K562 (cell line): Measurements from ENCODE around the gene GLYAT. TPM values are rescaled to one million over a fixed set of nuclear protein-coding genes. Genes with fewer than 3 reads are reported as not detected.

Experiments used
- BMI1 ChIP-seq: fragments of 150-350 bp; IDR thresholded peaks from 2 replicates; pipeline ENCODE4 v1.6.1; 2014; ENCODE audit warnings: low read length
- CAMTA2 ChIP-seq: fragments of 250-450 bp; sonication (Bioruptor Pico); conservative IDR thresholded peaks from 2 replicates; pipeline ENCODE4 v1.5.1; 2022
- CBX5 ChIP-seq: IDR thresholded peaks from 2 replicates; pipeline ENCODE4 v1.6.1; 2014; ENCODE audit warnings: low read depth, borderline replicate concordance
- HNRNPUL1 ChIP-seq: fragments of 200-400 bp; formaldehyde crosslinking; IDR thresholded peaks from 2 replicates; pipeline ENCODE4 v1.6.1; 2017; ENCODE audit warnings: low read length
- KLF1 ChIP-seq: fragments of 450-650 bp; IDR thresholded peaks from 2 replicates; pipeline ENCODE4 v1.6.1; 2016; ENCODE audit warnings: missing genetic modification characterization, missing compliant biosample characterization
- KLF13 ChIP-seq: fragments of 450-650 bp; IDR thresholded peaks from 2 replicates; pipeline ENCODE4 v1.6.1; 2016; ENCODE audit warnings: missing genetic modification characterization, low read depth, mild to moderate bottlenecking, missing compliant biosample characterization, moderate library complexity, borderline replicate concordance
- NFXL1 ChIP-seq: fragments of 450-650 bp; formaldehyde crosslinking; IDR thresholded peaks from 2 replicates; pipeline ENCODE4 v1.4.0; 2021; ENCODE audit warnings: mild to moderate bottlenecking
- POLR2A ChIP-seq: fragments of 450-650 bp; conservative IDR thresholded peaks from 2 replicates; pipeline ENCODE4 v1.6.1; 2016
- SRSF1 ChIP-seq: fragments of 200-400 bp; formaldehyde crosslinking; IDR thresholded peaks from 2 replicates; pipeline ENCODE4 v1.6.1; 2017; ENCODE audit warnings: mild to moderate bottlenecking, low read depth, low read length, moderate library complexity
- TFAM ChIP-seq: fragments of 250-450 bp; sonication (Bioruptor Pico); conservative IDR thresholded peaks from 2 replicates; pipeline ENCODE4 v1.5.0; 2021; ENCODE audit warnings: mild to moderate bottlenecking, moderate library complexity
- TOE1 ChIP-seq, 2 experiments: fragments of 450-650 bp in 1 of 2; sonication (generic) in 1 of 2; formaldehyde crosslinking in 1 of 2; IDR thresholded peaks; 2 replicates each; pipeline versions ENCODE4 v1.7.1 to v1.8.0; 2016 to 2022; ENCODE audit warnings: borderline replicate concordance in 2 of 2, mild to moderate bottlenecking in 2 of 2, antibody characterized with exemption in 1 of 2, inconsistent platforms in 1 of 2, low read depth in 1 of 2, missing genetic modification reagents in 1 of 2, moderate library complexity in 1 of 2
- ZC3H11A ChIP-seq: IDR thresholded peaks from 2 replicates; pipeline ENCODE4 v1.6.1; 2012; ENCODE audit warnings: low read depth, low read length, improper control_type of control experiment
- ZFP36 ChIP-seq: fragments of 150-350 bp; IDR thresholded peaks from 2 replicates; pipeline ENCODE4 v1.6.1; 2018; ENCODE audit warnings: low read length, low read depth; ENCODE audit not compliant: partially characterized antibody
- ZNF318 ChIP-seq, 2 experiments: fragments of 450-650 bp; IDR thresholded peaks; 2 replicates each; pipeline ENCODE4 v1.6.1; 2016; ENCODE audit warnings: mild to moderate bottlenecking in 2 of 2, borderline replicate concordance in 1 of 2, low read depth in 1 of 2, moderate library complexity in 1 of 2
- polyA plus RNA-seq, 8 experiments: library from polyadenylated mRNA; depleted of rRNA in 4 of 8; stranded (reverse) in 5 of 8; unstranded in 3 of 8; fragments of >200 nt; fragmentation: Nextera tagmentation in 2 of 8; fragmentation: Illumina TruSeq in 1 of 8; extraction: Ambion mirVana in 2 of 8; extraction: Trizol in 1 of 8; gene quantifications; 2 replicates each; pipeline versions ENCODE4 v1.2.1 to v1.2.3, GENCODE V29; 2011 to 2014; ENCODE audit warnings: inconsistent platforms in 1 of 8, missing spikeins in 1 of 8
- total RNA-seq, 7 experiments: library from RNA; depleted of rRNA in 6 of 7; stranded (reverse); fragments of >200 nt in 6 of 7; fragmentation: Illumina TruSeq in 2 of 7; extraction: Trizol in 2 of 7; gene quantifications; 2 replicates each; pipeline versions ENCODE4 v1.2.1 to v1.2.3, GENCODE V29; 2011 to 2021; ENCODE audit warnings: low replicate concordance in 1 of 7
- TF ChIP-seq, protein P1 (sequence below): fragments of 250-450 bp; sonication (Bioruptor Pico); IDR thresholded peaks from 2 replicates; pipeline ENCODE4 v1.5.0; 2020; ENCODE audit warnings: mild to moderate bottlenecking, borderline replicate concordance

The GLYAT gene
- total and polyA plus RNA-seq, 9 of the 15 experiments (the other 6 are each of a cell fraction or from before 2014, with no cell fraction given) = not detected

DNA sequence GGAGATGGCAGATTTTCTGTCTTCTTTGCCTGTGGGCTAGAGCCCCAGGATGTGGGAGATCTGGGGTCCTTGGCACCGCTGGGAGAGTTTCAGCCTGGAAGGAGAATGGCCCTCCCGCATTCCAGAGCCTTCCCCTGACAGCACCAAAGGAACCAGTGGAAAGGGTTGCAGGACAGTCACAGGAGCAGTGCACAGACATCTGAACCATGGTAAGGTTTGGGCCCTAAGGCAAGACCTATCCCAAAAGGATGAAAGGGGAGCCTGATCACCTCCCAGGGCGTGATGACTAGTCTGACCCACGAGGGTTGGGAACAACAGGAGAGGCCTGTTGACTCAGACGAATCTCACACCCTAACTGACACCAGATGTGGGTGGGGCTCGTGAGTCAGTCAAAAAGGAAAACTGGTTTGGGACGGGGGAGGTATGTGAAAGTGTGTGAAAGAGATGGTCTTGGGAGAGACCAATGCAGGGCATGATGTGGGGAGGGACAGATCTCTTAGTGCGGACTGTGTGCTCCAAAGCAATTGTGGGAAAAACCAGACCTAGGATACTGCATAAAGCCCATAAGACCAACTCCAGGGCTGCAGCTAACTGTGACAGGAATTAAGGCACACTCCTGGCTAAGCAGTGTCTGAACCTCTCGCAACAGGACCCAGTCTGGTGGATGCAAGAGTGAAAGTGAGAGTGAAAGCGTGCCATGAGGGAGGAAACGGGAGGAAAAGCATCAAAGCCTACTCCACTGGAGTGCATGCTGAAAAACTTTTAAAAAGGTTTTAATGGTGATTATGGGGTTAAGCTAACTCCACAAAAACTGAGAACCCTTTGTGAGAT, 39.1 kb upstream of the GLYAT start (continued):
- TF ChIP-seq ZNF318 (IDR thresholded peaks at IDR 0.05; ENCODE audit: borderline replicate concordance in 1 of 2, low read depth in 1 of 2) (peak in 1 of 2 experiments; percentile 61; a peak in 1 of 4 replicates), TFAM (CRISPR knock-in tag) (no peak), BMI1 (no peak), CBX5 (no peak), HNRNPUL1 (no peak), KLF1 (tag) (peak; percentile 39; the same call in 1 of the 2 replicates), NFXL1 (CRISPR knock-in tag) (0 out of 2 replicates have a peak, but pooled peaks have one; percentile 52), TOE1 (IDR thresholded peaks at IDR 0.05; ENCODE audit: borderline replicate concordance) (peak; percentile 86; the same call in 1 of the 2 replicates), TOE1 (CRISPR knock-in tag; IDR thresholded peaks at IDR 0.05; ENCODE audit: borderline replicate concordance, low read depth) (no peak), ZFP36 (no peak), KLF13 (no peak), CAMTA2 (CRISPR knock-in tag) (no peak), POLR2A (peak; percentile 73), SRSF1 (no peak), ZC3H11A (no peak)
- TF ChIP-seq, protein P1, sequence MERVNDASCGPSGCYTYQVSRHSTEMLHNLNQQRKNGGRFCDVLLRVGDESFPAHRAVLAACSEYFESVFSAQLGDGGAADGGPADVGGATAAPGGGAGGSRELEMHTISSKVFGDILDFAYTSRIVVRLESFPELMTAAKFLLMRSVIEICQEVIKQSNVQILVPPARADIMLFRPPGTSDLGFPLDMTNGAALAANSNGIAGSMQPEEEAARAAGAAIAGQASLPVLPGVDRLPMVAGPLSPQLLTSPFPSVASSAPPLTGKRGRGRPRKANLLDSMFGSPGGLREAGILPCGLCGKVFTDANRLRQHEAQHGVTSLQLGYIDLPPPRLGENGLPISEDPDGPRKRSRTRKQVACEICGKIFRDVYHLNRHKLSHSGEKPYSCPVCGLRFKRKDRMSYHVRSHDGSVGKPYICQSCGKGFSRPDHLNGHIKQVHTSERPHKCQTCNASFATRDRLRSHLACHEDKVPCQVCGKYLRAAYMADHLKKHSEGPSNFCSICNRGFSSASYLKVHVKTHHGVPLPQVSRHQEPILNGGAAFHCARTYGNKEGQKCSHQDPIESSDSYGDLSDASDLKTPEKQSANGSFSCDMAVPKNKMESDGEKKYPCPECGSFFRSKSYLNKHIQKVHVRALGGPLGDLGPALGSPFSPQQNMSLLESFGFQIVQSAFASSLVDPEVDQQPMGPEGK (CRISPR knock-in tag) = 0 out of 2 replicates have a peak, but pooled peaks have one; percentile 64
